Stimulated activated CD4-positive, alpha-beta T cell treated with anti-CD3 and anti-CD28 coated beads, TNF-alpha, amount 100 ng/mL, for 24 hours (primary cell): ENCODE data around the gene RGS6.

Source experiments
- DNase-seq, 3 experiments: peaks; one replicate each; pipeline ENCODE4 v3.0.0-alpha.2; 2020; ENCODE audit warnings: low read depth in 3 of 3

RGS6 gene

GRCh38 chr14:72523424-72524294 is 591.4 kb downstream of the RGS6 start:
- DNase-seq, result no peak

- DNase-seq, result no peak
Measured at GRCh38 chr14:72524295-72524629, 592.0 kb downstream of the RGS6 start.

- no peak for DNase-seq
Measured at GRCh38 chr14:72525087-72525915, 593.1 kb downstream of the RGS6 start.

- DNase-seq, result no peak
Measured at GRCh38 chr14:72527591-72527990, 595.4 kb downstream of the RGS6 start.

- no peak for DNase-seq
Measured at GRCh38 chr14:72528059-72528862, 596.0 kb downstream of the RGS6 start.

- no peak for DNase-seq
Measured at GRCh38 chr14:72528863-72529175, 596.6 kb downstream of the RGS6 start.

GRCh38 chr14:72532686-72533454 is 600.6 kb downstream of the RGS6 start:
- DNase-seq, result no peak

- no peak for DNase-seq
Measured at GRCh38 chr14:72535485-72535884, 603.3 kb downstream of the RGS6 start.

- DNase-seq, result no peak
Measured at GRCh38 chr14:72538387-72538786, 606.2 kb downstream of the RGS6 start.

GRCh38 chr14:72539661-72540315 is 607.6 kb downstream of the RGS6 start:
- DNase-seq, result no peak

- DNase-seq, result no peak
Measured at GRCh38 chr14:72540836-72541235, 608.6 kb downstream of the RGS6 start.

GRCh38 chr14:72541546-72541945 is 609.3 kb downstream of the RGS6 start:
- DNase-seq, result no peak

GRCh38 chr14:72543341-72543740 is 611.1 kb downstream of the RGS6 start:
- no peak for DNase-seq

GRCh38 chr14:72544615-72545387 is 612.6 kb downstream of the RGS6 start:
- no peak for DNase-seq

- DNase-seq, result no peak
Measured at GRCh38 chr14:72545411-72546311, 613.4 kb downstream of the RGS6 start.

- DNase-seq, result no peak
Measured at GRCh38 chr14:72546344-72547016, 614.3 kb downstream of the RGS6 start.

GRCh38 chr14:72547999-72548398 is 615.8 kb downstream of the RGS6 start:
- no peak for DNase-seq

- no peak for DNase-seq
Measured at GRCh38 chr14:72549026-72549425, 616.8 kb downstream of the RGS6 start.

- DNase-seq, result no peak
Measured at GRCh38 chr14:72549854-72550253, 617.6 kb downstream of the RGS6 start.
